GM23338 (cell line): Measurements from ENCODE around the gene EMC10. TPM values are rescaled to one million over a fixed set of nuclear protein-coding genes. Genes with fewer than 3 reads are reported as not detected.

Experiments
- ATAC-seq: fragments of 200-7000 bp; cut with Tn5 transposase; 3 replicates; pipeline ENCODE4 v1.9.1; 2020
- DNase-seq: peaks from one replicate; pipeline ENCODE4 v3.0.0-alpha.2; 2015; ENCODE audit warnings: low spot score
- H2AFZ ChIP-seq: fragments of 200-600 bp; sonication (generic); 2 replicates; pipeline ENCODE4 v1.8.0; 2016; ENCODE audit warnings: antibody characterized with exemption, mild to moderate bottlenecking, moderate library complexity
- H3F3A ChIP-seq: fragments of 200-600 bp; sonication (generic); replicated peaks from 2 replicates; pipeline ENCODE4 v1.8.0; 2017; ENCODE audit warnings: antibody characterized with exemption, mixed run types, low read depth
- H3K27ac ChIP-seq: fragments of 200-600 bp; sonication (generic); 2 replicates; pipeline ENCODE4 v1.6.1; 2016; ENCODE audit warnings: low read depth
- H3K27me3 ChIP-seq: fragments of 200-600 bp; sonication (generic); 2 replicates; pipeline ENCODE4 v1.8.0; 2016; ENCODE audit warnings: mild to moderate bottlenecking, mixed run types, moderate library complexity; ENCODE audit not compliant: insufficient read depth
- H3K36me3 ChIP-seq: fragments of 200-600 bp; sonication (generic); 2 replicates; pipeline ENCODE4 v1.8.0; 2016; ENCODE audit warnings: mild to moderate bottlenecking; ENCODE audit not compliant: insufficient read depth
- H3K4me1 ChIP-seq: fragments of 200-600 bp; sonication (generic); 2 replicates; pipeline ENCODE4 v1.8.0; 2016; ENCODE audit warnings: mild to moderate bottlenecking, moderate library complexity; ENCODE audit not compliant: insufficient read depth
- H3K4me2 ChIP-seq: fragments of 200-600 bp; sonication (generic); 2 replicates; pipeline ENCODE4 v1.7.1; 2017; ENCODE audit warnings: mixed run types
- H3K4me3 ChIP-seq: fragments of 200-600 bp; sonication (generic); 2 replicates; pipeline ENCODE4 v1.6.1; 2016; ENCODE audit warnings: mixed run types
- H3K79me2 ChIP-seq: fragments of 200-600 bp; sonication (generic); replicated peaks from 2 replicates; pipeline ENCODE4 v1.8.0; 2017; ENCODE audit warnings: mild to moderate bottlenecking; ENCODE audit not compliant: insufficient read depth
- H3K9me2 ChIP-seq: fragments of 200-600 bp; sonication (generic); 2 replicates; pipeline ENCODE4 v1.8.0; 2017; ENCODE audit not compliant: insufficient read depth
- H4K20me1 ChIP-seq: fragments of 200-600 bp; sonication (generic); replicated peaks from 2 replicates; pipeline ENCODE4 v1.8.0; 2017; ENCODE audit warnings: mild to moderate bottlenecking; ENCODE audit not compliant: insufficient read depth
- H3K27ac Mint-ChIP-seq: 2 replicates; pipeline ENCODE4 v1.8.0; 2020; ENCODE audit warnings: inconsistent platforms, mild to moderate bottlenecking, moderate library complexity, mixed read lengths
- H3K27me3 Mint-ChIP-seq: 3 replicates; pipeline ENCODE4 v1.8.0; 2022; ENCODE audit warnings: low read depth, mild to moderate bottlenecking, moderate library complexity, mixed read lengths, inconsistent platforms; ENCODE audit not compliant: insufficient read depth, poor library complexity
- H3K36me3 Mint-ChIP-seq: 3 replicates; pipeline ENCODE4 v1.8.0; 2021; ENCODE audit warnings: low read depth, mild to moderate bottlenecking, inconsistent platforms, moderate library complexity, mixed read lengths
- H3K4me1 Mint-ChIP-seq: 3 replicates; pipeline ENCODE4 v1.8.0; 2020; ENCODE audit warnings: mild to moderate bottlenecking, inconsistent platforms, mixed read lengths
- H3K4me3 Mint-ChIP-seq: 3 replicates; pipeline ENCODE4 v1.8.0; 2021; ENCODE audit warnings: moderate library complexity, mild to moderate bottlenecking, inconsistent platforms, mixed read lengths
- H3K9me3 Mint-ChIP-seq: 3 replicates; pipeline ENCODE4 v1.8.0; 2020; ENCODE audit warnings: moderate library complexity, mild to moderate bottlenecking, inconsistent platforms, mixed read lengths
- CREB1 ChIP-seq: fragments of 250-450 bp; sonication (Bioruptor Pico); IDR thresholded peaks from 2 replicates; pipeline ENCODE4 v1.5.0; 2020; ENCODE audit warnings: low read depth, mild to moderate bottlenecking, moderate library complexity
- POLR2AphosphoS5 ChIP-seq: IDR thresholded peaks from 2 replicates; pipeline ENCODE4 v1.6.1; 2016; ENCODE audit warnings: antibody characterized with exemption, low read depth
- REST ChIP-seq: IDR thresholded peaks from one replicate; pipeline ENCODE4 v1.6.1; 2018; ENCODE audit warnings: antibody characterized with exemption; ENCODE audit not compliant: unreplicated experiment
- STAT1 ChIP-seq: IDR thresholded peaks from one replicate; pipeline ENCODE4 v1.6.1; 2016; ENCODE audit warnings: antibody characterized with exemption; ENCODE audit not compliant: unreplicated experiment
- ZNF331 ChIP-seq: fragments of 250-450 bp; sonication (Bioruptor Pico); IDR thresholded peaks from 2 replicates; pipeline ENCODE4 v1.5.0; 2020; ENCODE audit warnings: low read depth, mild to moderate bottlenecking, moderate library complexity
- polyA plus RNA-seq: library from polyadenylated mRNA; unstranded; fragments of >200 nt; fragmentation: Nextera tagmentation; extraction: Ambion mirVana; gene quantifications from 2 replicates; pipeline ENCODE4 v1.2.1, GENCODE V29; 2016
- total RNA-seq: library from RNA; depleted of rRNA; stranded (reverse); fragments of >200 nt; shearing (Covaris generic); gene quantifications from 2 replicates; pipeline ENCODE4 v1.2.3, GENCODE V29; 2014
- TF ChIP-seq, protein P1 (sequence below): fragments of 250-450 bp; sonication (Bioruptor Pico); IDR thresholded peaks from 2 replicates; pipeline ENCODE4 v1.5.0; 2020; ENCODE audit warnings: mild to moderate bottlenecking, moderate library complexity

EMC10 gene
- total and polyA plus RNA-seq, 2 experiments from 2014 or later = 24.8 to 113 TPM

DNA sequence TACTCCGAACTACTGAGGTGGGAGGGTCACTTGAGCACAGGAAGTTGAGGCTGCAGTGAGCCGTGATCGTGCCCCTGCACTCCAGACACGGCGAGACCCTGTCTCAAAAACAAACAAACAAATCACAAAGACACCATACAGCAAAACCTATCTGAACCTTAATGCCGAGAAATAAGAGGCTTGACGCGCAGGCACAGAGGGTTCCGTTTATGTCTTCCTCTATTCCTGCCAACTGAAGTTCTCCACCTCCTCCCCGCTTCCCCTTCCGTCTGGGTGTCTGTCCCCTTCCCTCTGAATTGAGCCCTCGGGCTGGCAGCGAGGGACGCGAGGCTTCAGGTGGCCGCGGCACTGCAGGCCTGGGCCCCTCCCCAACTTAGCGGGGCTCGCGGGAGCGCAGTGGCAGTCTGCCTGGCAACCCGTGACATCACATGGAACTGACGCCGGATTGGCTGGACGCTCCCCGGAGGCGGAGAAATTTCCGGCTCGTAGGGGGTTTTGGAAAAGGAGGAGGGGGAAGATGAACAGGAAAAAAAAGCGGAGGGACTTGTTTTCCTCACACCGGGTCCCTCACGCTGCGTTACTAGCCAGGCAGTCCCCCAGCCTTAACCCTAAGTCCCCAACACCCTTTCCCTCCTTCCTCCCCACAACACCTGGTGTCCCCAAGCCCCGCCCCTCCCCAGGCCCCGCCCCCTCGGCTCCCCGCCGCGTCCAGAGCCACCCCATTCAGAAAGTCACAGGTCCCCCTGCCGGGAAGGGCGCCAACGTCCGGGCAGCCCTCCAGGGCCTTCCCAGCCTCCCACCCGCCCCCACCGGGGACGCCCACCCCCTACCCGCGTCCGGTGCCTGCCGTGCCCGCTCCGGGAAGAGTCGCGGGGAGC, 44.7 kb upstream of the EMC10 start:
- DNase-seq (peak; percentile 93), ATAC-seq (peak; percentile 81)
- H3K27ac ChIP-seq = no peak overlapping the region
- peak overlapping the region; percentile 82 for H3K4me3 Mint-ChIP-seq
- no peaks in the 10 kb centered on the region for H3K9me2 ChIP-seq
- peak overlapping the region; percentile 86 for H3K27ac Mint-ChIP-seq
- peaks cover 2% of the 10 kb centered on the region for H3K9me3 Mint-ChIP-seq
- peaks cover 19% of the 10 kb centered on the region for H3K4me1 Mint-ChIP-seq
- peaks cover 20% of the 10 kb centered on the region; the same call in 1 of the 2 replicates for H3F3A ChIP-seq
- H3K36me3 Mint-ChIP-seq = peaks cover 6% of the 10 kb centered on the region; the same call in 1 of the 3 replicates
- H3K4me2 ChIP-seq = peak overlapping the region; percentile 99
- no peaks in the 10 kb centered on the region; the same call in 1 of the 2 replicates for H4K20me1 ChIP-seq
- H3K79me2 ChIP-seq = no peaks in the 10 kb centered on the region
- TF ChIP-seq ZNF331 (CRISPR knock-in tag) = no peak
- TF ChIP-seq, protein P1, sequence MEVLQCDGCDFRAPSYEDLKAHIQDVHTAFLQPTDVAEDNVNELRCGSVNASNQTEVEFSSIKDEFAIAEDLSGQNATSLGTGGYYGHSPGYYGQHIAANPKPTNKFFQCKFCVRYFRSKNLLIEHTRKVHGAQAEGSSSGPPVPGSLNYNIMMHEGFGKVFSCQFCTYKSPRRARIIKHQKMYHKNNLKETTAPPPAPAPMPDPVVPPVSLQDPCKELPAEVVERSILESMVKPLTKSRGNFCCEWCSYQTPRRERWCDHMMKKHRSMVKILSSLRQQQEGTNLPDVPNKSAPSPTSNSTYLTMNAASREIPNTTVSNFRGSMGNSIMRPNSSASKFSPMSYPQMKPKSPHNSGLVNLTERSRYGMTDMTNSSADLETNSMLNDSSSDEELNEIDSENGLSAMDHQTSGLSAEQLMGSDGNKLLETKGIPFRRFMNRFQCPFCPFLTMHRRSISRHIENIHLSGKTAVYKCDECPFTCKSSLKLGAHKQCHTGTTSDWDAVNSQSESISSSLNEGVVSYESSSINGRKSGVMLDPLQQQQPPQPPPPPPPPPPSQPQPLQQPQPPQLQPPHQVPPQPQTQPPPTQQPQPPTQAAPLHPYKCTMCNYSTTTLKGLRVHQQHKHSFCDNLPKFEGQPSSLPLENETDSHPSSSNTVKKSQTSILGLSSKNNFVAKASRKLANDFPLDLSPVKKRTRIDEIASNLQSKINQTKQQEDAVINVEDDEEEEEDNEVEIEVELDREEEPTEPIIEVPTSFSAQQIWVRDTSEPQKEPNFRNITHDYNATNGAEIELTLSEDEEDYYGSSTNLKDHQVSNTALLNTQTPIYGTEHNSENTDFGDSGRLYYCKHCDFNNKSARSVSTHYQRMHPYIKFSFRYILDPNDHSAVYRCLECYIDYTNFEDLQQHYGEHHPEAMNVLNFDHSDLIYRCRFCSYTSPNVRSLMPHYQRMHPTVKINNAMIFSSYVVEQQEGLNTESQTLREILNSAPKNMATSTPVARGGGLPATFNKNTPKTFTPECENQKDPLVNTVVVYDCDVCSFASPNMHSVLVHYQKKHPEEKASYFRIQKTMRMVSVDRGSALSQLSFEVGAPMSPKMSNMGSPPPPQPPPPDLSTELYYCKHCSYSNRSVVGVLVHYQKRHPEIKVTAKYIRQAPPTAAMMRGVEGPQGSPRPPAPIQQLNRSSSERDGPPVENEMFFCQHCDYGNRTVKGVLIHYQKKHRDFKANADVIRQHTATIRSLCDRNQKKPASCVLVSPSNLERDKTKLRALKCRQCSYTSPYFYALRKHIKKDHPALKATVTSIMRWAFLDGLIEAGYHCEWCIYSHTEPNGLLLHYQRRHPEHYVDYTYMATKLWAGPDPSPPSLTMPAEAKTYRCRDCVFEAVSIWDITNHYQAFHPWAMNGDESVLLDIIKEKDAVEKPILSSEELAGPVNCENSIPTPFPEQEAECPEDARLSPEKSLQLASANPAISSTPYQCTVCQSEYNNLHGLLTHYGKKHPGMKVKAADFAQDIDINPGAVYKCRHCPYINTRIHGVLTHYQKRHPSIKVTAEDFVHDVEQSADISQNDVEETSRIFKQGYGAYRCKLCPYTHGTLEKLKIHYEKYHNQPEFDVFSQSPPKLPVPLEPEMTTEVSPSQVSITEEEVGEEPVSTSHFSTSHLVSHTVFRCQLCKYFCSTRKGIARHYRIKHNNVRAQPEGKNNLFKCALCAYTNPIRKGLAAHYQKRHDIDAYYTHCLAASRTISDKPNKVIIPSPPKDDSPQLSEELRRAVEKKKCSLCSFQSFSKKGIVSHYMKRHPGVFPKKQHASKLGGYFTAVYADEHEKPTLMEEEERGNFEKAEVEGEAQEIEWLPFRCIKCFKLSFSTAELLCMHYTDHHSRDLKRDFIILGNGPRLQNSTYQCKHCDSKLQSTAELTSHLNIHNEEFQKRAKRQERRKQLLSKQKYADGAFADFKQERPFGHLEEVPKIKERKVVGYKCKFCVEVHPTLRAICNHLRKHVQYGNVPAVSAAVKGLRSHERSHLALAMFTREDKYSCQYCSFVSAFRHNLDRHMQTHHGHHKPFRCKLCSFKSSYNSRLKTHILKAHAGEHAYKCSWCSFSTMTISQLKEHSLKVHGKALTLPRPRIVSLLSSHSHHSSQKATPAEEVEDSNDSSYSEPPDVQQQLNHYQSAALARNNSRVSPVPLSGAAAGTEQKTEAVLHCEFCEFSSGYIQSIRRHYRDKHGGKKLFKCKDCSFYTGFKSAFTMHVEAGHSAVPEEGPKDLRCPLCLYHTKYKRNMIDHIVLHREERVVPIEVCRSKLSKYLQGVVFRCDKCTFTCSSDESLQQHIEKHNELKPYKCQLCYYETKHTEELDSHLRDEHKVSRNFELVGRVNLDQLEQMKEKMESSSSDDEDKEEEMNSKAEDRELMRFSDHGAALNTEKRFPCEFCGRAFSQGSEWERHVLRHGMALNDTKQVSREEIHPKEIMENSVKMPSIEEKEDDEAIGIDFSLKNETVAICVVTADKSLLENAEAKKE (CRISPR knock-in tag) = no peak
- no peak for TF ChIP-seq REST
- TF ChIP-seq STAT1 = no peak
- peak; percentile 56; the same call in 1 of the 2 replicates for TF ChIP-seq POLR2AphosphoS5
- peak; percentile 93 for TF ChIP-seq CREB1 (CRISPR knock-in tag)
- H3K36me3 ChIP-seq = no peaks in the 10 kb centered on the region
- H3K27me3 Mint-ChIP-seq = peaks cover 20% of the 10 kb centered on the region
- peaks cover 26% of the 10 kb centered on the region for H3K27me3 ChIP-seq
- H3K4me3 ChIP-seq = peak overlapping the region; percentile 84
- peaks cover 29% of the 10 kb centered on the region for H3K4me1 ChIP-seq
- peak overlapping the region; percentile 89; the same call in 1 of the 2 replicates for H2AFZ ChIP-seq
